NCI-H2227 (cell line): ENCODE data around the gene PHF19.

Source experiments
- DNase-seq: peaks from one replicate; lab custom pipeline; 2025; ENCODE audit not compliant: unreplicated experiment; lab: John Stamatoyannopoulos, UW

Gene PHF19

DNA sequence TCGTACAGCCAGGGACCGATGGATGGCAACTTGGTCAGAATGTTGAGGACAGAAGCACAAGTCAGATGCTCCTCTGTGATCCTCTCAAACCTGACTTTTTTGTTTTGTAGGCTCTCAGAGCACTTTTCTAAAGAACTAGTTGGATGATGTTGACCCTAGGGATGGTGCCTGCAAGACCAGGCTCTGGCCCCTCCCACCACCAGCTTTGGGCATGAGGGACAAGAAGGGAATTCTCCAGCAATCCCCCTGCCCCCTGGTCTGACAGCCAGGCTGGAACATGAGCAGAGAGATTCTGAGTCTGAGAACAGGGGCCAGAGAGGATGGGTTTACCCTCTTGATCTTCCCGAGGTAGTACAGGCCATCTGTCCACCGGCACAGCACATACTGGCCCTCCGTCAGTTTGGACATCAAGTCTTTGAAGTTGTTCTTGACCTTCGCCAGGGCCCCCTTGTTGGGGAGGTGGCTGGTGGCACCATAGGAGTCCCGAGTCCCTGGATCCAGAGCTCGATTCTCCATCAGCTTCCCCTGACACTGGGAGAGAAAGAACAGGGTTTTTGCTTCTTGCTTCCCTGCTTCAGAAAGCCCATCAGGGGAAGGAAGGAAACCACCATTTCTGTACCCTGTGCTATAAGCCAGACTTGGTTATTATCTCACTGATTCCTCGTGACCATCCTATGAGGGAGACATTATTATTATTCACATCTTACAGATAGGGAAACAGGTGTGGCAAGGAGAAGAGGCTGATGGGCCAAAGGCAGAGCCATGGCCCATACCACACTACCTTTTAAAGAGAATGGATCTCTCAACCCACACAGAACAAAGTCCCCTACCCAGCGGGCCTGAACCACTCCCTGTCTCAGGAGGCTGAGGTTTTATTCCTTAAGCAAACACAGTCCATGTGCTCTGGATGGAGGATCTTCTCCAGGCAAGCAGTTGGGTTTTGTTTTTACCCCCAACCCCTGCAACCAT lies 2.5 kb downstream of the PHF19 start:
- no peak for DNase-seq

- no peak for DNase-seq
These were observed 3.5 kb downstream of the PHF19 start for GRCh38 chr9:120873512-120873911.

DNA sequence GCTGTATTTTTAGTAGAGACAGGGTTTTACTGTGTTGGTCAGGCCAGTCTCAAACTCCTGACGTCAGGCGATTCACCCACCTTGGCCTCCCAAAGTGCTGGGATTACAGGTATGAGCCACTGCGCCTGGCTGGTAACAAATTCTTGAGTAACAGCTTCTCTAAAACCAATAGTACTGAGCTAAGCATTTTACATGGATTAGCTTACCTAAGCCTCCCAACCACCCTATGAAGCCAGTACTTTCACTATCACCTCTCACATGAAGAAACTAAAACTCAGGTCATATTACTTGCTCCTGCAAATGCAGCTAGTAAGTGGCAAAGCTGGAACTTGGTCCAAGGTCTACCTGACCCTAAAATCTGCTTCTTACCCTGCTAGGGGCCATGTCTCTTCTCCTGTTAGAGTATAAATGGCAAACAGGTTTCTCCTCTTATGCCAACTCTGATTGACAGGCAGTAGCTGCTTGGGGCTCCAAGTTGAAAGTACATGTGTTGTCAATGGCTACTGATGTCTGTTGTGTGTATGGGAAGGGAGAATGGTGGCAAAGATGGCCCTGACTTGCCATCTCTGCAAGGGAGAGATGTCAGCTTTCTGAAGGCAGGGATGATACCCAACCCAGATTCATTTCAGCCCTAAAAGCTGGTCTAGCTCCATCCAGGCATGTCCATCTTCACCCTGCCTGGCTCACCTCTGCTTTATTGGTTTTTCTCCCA lies 4.0 kb downstream of the PHF19 start:
- DNase-seq, result no peak

- DNase-seq, result no peak
These were observed 6.8 kb downstream of the PHF19 start for GRCh38 chr9:120870206-120870605.

GRCh38 chr9:120869726-120870125 lies 7.3 kb downstream of the PHF19 start:
- DNase-seq, result no peak

GRCh38 chr9:120869360-120869687 lies 7.7 kb downstream of the PHF19 start:
- no peak for DNase-seq

- peak; percentile 82 for DNase-seq
These were observed 8.2 kb downstream of the PHF19 start for GRCh38 chr9:120868676-120869359.

GRCh38 chr9:120868339-120868675 lies 8.7 kb downstream of the PHF19 start:
- no peak for DNase-seq

DNA sequence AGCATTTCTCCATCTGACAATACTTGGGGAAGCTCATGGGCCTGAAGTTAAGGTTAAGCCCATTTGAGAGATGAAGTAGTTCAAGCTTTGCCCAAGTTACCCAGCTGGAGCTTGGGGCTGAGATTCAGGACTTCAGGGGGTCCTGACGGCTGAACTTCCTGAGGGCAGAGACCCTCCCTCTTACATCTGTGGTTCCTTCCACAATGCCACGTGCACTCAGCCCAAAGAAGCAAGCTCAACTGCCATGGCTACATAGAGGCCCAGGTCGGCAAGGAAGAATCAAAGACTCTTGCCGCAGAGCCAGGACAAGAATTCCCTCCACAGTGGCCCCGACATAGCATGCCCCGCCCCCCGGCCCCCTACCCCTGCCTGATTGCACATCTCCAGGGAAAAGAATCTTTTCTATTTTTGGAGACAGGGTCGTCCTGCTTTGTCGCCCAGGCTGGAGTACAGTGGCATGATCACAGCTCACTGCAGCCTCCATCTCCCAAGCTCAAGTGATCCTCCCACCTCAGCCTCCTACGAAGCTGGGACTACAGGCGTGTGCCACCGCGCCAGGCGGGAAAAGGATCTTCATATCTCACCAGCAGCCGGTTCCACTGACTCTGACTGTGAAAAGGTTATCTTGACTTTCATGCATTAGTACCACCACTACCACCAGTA lies 9.2 kb downstream of the PHF19 start:
- no peak for DNase-seq

- DNase-seq, result no peak
These were observed 10.3 kb downstream of the PHF19 start for GRCh38 chr9:120866651-120867050.

GRCh38 chr9:120865809-120866208 lies 11.2 kb downstream of the PHF19 start:
- no peak for DNase-seq

GRCh38 chr9:120865176-120865575 lies 11.8 kb downstream of the PHF19 start:
- DNase-seq, result no peak

- DNase-seq, result no peak
These were observed 12.3 kb downstream of the PHF19 start for GRCh38 chr9:120864719-120865118.

GRCh38 chr9:120863833-120864232 lies 13.2 kb downstream of the PHF19 start:
- no peak for DNase-seq

DNA sequence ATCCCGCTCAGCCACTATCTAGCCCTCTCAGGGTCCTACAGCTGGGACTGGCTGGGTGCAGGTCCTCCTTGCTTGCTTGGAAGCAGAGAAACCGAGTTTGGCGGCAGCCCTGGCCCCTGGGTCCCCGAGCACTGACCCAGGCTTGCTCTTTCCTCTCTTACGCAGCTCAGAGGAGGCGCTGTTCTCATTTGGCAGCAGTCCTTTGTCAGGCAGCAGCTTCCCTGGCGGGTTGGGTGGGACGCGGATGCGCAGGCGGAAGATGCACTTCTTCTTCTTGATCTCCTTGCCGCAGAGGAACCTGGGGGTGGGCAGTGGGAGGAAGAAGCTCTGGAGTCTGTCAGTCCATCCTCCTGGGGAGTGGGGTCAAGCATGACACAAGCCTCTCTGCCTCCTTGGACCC lies 14.5 kb downstream of the PHF19 start:
- DNase-seq, result no peak

- DNase-seq, result no peak
These were observed 15.1 kb downstream of the PHF19 start for GRCh38 chr9:120861935-120862334.

DNA sequence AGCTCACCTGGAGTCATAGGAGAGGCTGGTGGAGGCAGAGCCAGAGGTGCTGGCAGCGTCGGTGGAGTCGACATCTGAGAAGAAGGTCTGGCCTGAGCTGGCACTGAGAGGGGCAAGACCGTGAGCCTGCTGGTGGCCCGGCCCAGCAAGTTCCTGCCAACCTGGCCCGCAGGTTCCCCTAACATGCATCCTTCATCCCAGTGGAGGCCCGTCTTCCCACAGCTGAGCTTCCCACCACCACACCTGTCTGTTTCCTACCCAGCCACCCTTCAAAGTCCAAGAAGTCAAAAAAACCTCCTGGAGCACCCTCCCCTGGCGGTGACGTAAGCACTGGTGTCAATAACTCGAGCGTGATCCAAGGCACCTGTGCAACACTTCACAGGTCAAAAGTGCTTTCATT lies 16.9 kb downstream of the PHF19 start:
- DNase-seq, result no peak

- DNase-seq, result no peak
These were observed 17.6 kb downstream of the PHF19 start for GRCh38 chr9:120859361-120859760.

DNA sequence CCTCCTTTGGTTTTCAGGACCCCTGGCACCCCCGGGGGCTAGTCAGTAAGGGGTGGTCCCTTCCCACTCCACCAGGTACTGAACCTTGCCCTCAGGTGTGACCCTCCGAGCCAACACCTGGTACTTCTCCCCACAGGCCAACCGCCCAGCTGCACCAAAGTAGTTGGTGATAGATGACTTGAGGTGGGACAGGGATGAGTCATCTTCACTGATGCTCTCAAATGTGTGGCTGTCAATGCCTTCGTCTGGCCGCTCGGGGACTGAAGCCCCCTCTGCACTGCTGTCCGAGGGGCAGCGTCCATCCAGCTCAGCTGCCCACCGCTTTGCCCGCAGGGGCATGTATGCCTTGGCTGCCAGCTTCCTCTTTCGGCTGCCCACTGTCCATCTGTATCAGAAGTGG lies 19.1 kb downstream of the PHF19 start:
- DNase-seq, result no peak

DNA sequence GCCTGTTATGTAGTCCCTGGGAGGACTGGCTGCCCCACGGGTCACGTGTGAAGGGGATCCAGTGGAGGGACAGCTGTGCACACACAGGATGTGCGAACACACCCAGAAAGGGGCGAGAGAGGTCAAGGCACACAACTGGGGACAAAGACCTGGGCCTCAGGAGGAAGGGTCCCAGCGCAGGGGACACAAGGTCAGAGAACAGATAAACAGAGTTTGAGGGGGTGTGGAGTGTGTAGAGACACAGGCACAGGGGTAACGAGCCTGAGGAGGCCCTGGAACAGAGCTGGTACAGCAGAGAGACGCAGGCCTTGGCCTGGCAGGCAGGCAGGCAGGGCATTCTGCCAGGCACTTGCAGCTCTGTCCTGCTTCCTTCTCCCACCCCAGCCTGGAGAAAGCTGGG lies 19.5 kb downstream of the PHF19 start:
- DNase-seq, result no peak

DNA sequence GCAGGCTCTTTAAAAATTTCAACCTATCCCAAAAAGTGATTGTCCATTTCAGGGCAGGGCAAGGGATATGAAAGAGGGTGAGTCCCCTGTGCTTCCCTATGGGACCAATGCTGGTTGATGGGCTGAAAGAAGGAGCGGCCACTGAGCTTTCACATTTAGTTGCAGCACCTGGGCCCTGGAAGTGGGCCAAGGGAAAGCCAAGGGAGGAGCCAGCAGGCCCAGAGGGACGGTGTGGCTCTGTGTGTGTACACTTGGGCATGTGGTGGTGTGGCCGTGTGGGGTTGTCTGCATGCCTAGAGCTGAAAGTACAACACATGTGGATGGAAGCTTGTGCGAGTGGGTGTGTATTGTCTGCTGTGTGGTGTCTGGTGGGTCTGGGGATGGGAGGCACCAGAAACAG lies 20.3 kb downstream of the PHF19 start:
- DNase-seq, result no peak
